DOHH2 (cell line): ENCODE results near the gene IVL.

Experiments used
- CTCF ChIP-seq: fragments of 200-600 bp; sonication (generic); IDR thresholded peaks from one replicate; pipeline ENCODE4 v1.5.1; 2014; ENCODE audit warnings: antibody characterized with exemption, mild to moderate bottlenecking, low read depth, low read length; ENCODE audit not compliant: poor library complexity, severe bottlenecking
- EZH2phosphoT487 ChIP-seq: fragments of 200-600 bp; sonication (generic); IDR thresholded peaks from 2 replicates; pipeline ENCODE4 v1.6.1; 2017; ENCODE audit warnings: borderline replicate concordance, mild to moderate bottlenecking, antibody characterized with exemption, low read length, moderate library complexity, mixed read lengths

- no peak for TF ChIP-seq CTCF
- TF ChIP-seq EZH2phosphoT487 = no peak
Observed at GRCh38 chr1:152899027-152899426, 9.3 kb upstream of the IVL start.
